GM10266 (cell line): ENCODE measurements around the gene CFAP74.

Experiments used
- DNase-seq: peaks from one replicate; pipeline ENCODE4 v3.0.0; 2012; ENCODE audit errors: extremely low spot score
- CTCF ChIP-seq: IDR thresholded peaks from 2 replicates; pipeline ENCODE4 v1.5.1; 2012; ENCODE audit warnings: mild to moderate bottlenecking, low read depth; ENCODE audit not compliant: control insufficient read depth, insufficient read depth; ENCODE audit errors: missing control alignments

Gene CFAP74

GRCh38 chr1:2024451-2024850, 20.9 kb upstream of the CFAP74 start:
- TF ChIP-seq CTCF, result no peak
- no peak for DNase-seq

- DNase-seq, result no peak
- TF ChIP-seq CTCF, result no peak
Observed at GRCh38 chr1:2023187-2023586, 19.6 kb upstream of the CFAP74 start.

GRCh38 chr1:2022063-2022770, 18.6 kb upstream of the CFAP74 start:
- no peak for TF ChIP-seq CTCF
- no peak for DNase-seq

GRCh38 chr1:2021550-2021949, 18.0 kb upstream of the CFAP74 start:
- no peak for TF ChIP-seq CTCF

GRCh38 chr1:2020310-2020655, 16.7 kb upstream of the CFAP74 start:
- no peak for TF ChIP-seq CTCF

More at GRCh38 chr1:2021550-2021949, 18.0 kb upstream of the CFAP74 start:
- no peak for DNase-seq

GRCh38 chr1:2019571-2020309, 16.2 kb upstream of the CFAP74 start:
- TF ChIP-seq CTCF, result no peak
- no peak for DNase-seq

More at GRCh38 chr1:2020310-2020655, 16.7 kb upstream of the CFAP74 start:
- no peak for DNase-seq

GRCh38 chr1:2019172-2019543, 15.6 kb upstream of the CFAP74 start, which contains the start of gene GABRD:
GABRD (plus strand) TSS chr1:2019345; CDS start chr1:2019424, 79 bp downstream.
- no peak for TF ChIP-seq CTCF
- no peak for DNase-seq
